Cardiac muscle cell (in vitro differentiated cells and primary cell): Measurements from ENCODE around the gene DNAH3. TPM values are rescaled to one million over a fixed set of nuclear protein-coding genes. Genes with fewer than 3 reads are reported as not detected.
A peak's percentile ranks its signal among the peaks of the same experiment; 100 is the strongest.
"Not testable (repeated sequence)": the region's sequence is repeated elsewhere in the genome, so short reads cannot be mapped to it uniquely, and the experiment has no call there.

Experiments
- DNase-seq, 2 donors: peaks; one replicate each; pipeline versions ENCODE4 v3.0.0 to v3.0.0-alpha.2; 2010 to 2017; ENCODE audit warnings: low read depth in 1 of 2, low spot score in 1 of 2
- H3K27ac ChIP-seq: fragments of 200-600 bp; sonication (generic); 2 replicates; pipeline ENCODE4 v1.5.1; 2016
- H3K27me3 ChIP-seq: fragments of 200-600 bp; sonication (generic); 2 replicates; pipeline ENCODE4 v1.6.0; 2016; ENCODE audit warnings: control low read depth
- H3K36me3 ChIP-seq: fragments of 200-600 bp; sonication (generic); 2 replicates; pipeline ENCODE4 v1.5.1; 2016; ENCODE audit warnings: control low read depth
- H3K4me1 ChIP-seq: fragments of 200-600 bp; sonication (generic); 2 replicates; pipeline ENCODE4 v1.8.1; 2017; ENCODE audit warnings: low read depth, mild to moderate bottlenecking, mixed run types
- H3K4me3 ChIP-seq: fragments of 200-600 bp; sonication (generic); 2 replicates; pipeline ENCODE4 v1.5.1; 2016; ENCODE audit warnings: mild to moderate bottlenecking
- H3K9me3 ChIP-seq: fragments of 200-600 bp; sonication (generic); 2 replicates; pipeline ENCODE4 v1.5.1; 2017; ENCODE audit warnings: low read depth, mild to moderate bottlenecking, control low read depth
- polyA plus RNA-seq: library from polyadenylated mRNA; unstranded; fragments of >200 nt; fragmentation: Nextera tagmentation; extraction: Ambion mirVana; gene quantifications from 2 replicates; pipeline ENCODE4 v1.2.1, GENCODE V29; 2016
- total RNA-seq: library from RNA; depleted of rRNA; stranded (reverse); fragments of >200 nt; gene quantifications from 2 replicates; pipeline ENCODE4 v1.2.3, GENCODE V29; 2016
- TF ChIP-seq, protein P1 (sequence below): IDR thresholded peaks from 2 replicates; pipeline ENCODE4 v1.5.1; 2012; ENCODE audit warnings: low read depth, mild to moderate bottlenecking, low read length

DNAH3 gene
- total and polyA plus RNA-seq, 2 experiments from 2014 or later, result 0.39 TPM; not detected in 1

DNA sequence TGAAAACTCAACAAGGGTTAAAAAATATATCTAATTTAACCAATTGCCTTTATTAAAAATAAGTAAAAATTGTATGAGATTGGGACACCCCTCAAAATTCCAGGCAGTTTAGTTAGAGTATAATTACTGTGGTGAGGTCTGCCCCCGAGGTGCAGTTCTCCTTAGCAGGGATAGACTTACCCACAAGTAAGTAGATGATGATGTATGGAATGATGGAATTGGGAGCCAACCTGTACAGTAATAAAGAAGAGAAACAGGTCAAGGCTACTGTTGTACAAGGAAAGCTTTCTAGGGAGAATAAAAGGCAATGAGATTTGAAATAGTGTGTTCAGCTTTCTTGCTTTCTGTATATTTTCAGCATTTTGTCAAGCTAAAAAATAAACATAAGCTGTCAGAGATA is 9.6 kb upstream of the DNAH3 start:
- peaks cover 4% of the 10 kb centered on the region for H3K4me1 ChIP-seq
- H3K27me3 ChIP-seq, result no peaks in the 10 kb centered on the region
- no peak overlapping the region for H3K27ac ChIP-seq
- no peak for DNase-seq
- no peaks in the 10 kb centered on the region for H3K9me3 ChIP-seq
- TF ChIP-seq, protein P1, sequence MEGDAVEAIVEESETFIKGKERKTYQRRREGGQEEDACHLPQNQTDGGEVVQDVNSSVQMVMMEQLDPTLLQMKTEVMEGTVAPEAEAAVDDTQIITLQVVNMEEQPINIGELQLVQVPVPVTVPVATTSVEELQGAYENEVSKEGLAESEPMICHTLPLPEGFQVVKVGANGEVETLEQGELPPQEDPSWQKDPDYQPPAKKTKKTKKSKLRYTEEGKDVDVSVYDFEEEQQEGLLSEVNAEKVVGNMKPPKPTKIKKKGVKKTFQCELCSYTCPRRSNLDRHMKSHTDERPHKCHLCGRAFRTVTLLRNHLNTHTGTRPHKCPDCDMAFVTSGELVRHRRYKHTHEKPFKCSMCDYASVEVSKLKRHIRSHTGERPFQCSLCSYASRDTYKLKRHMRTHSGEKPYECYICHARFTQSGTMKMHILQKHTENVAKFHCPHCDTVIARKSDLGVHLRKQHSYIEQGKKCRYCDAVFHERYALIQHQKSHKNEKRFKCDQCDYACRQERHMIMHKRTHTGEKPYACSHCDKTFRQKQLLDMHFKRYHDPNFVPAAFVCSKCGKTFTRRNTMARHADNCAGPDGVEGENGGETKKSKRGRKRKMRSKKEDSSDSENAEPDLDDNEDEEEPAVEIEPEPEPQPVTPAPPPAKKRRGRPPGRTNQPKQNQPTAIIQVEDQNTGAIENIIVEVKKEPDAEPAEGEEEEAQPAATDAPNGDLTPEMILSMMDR, result no peak
- H3K4me3 ChIP-seq, result no peak overlapping the region
- no peaks in the 10 kb centered on the region for H3K36me3 ChIP-seq

DNA sequence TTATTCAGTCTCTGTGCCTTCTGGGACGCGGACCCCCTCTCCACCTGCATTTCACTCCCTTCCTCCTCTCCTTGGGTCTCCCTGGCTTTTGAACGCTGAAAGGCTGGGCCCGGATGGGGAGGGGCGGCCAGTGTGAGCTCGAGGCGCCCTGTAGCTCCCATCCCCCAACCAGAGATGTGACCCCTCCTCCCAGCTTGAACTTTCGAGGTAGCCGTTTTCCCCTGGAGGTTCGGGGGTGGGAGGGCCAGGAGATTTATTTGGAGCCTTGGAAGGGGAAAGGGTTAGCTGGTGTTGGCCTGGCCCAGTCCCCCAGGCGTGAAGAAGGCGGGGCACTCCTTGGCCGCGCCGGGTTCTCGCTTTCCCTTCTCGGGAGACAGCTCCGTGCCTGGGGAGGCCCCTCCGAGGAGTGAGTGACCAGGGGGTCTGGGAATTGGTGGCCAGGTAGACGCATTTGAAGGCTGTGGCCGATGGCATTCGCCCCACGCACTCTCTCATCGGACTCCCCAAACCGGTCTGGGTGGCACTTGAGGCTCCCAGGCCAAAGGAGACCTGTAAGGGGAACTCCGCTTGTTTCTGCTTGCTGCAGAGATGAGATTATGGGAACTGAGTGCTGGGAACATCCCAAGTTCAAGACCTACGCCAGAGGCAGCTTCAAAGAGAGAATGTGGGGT is 8.8 kb upstream of the DNAH3 start:
- Histone ChIP-seq H3K27me3 (no peaks in the 10 kb centered on the region), H3K4me3 (peak overlapping the region; percentile 70), H3K4me1 (peaks cover 4% of the 10 kb centered on the region), H3K9me3 (no peaks in the 10 kb centered on the region), H3K36me3 (no peaks in the 10 kb centered on the region), H3K27ac (no peak overlapping the region)
- TF ChIP-seq, protein P1, result no peak
- DNase-seq, result peak in 1 of 2 donors; percentile 54

DNA sequence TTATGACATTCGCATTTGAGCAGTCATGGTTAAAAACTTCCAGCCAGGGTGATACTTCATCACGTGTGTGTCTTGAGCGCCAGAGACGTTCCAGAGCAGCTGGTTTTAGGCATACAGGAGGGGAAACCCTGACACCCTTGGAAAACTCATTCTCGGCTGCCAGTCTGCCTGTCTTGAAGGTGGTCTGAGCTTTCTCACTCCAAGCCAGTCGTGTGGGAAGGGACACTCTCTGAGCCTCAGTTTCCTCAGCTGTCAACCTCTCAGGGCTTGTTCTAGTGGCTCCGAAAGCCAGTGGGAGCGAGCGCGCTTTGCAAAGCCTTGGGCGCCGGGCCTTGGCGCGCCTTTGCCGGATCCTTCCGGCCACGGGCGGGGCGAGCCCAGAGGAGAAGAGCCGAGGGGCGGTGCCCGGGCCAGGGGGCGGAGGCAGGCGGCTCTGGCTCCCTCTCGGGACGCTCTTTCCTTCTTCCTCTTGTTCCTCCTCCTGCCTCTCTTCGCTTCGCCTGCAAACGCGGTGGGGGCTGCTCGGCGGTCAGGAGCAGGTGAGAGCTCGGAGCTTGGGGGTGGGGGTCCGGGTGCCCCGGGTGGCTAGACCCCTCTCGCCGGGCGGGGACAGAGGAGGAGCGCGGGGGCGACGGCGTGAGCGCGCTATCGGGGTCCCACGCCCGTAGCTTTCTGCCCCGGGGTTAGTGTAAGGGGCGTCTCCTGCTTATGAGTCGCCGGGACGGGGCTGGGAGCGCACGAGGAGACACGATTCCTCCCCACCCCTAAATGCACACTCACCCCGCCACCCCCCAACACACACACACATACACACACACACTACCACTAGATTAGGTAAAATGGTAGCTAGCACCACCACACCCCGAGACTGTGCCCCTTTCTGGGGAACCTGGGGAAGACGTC is 7.8 kb upstream of the DNAH3 start, which contains the start of gene LDAF1:
Gene LDAF1, plus strand, starts transcription at position 467 of the 903 bp plus-strand sequence. CDS start 2,509 bp downstream, outside the sequence.
- H3K4me1 ChIP-seq, result peaks cover 4% of the 10 kb centered on the region
- H3K36me3 ChIP-seq, result no peaks in the 10 kb centered on the region
- no peaks in the 10 kb centered on the region for H3K9me3 ChIP-seq
- peak within 1 kb of the TSS; percentile 70 for H3K4me3 ChIP-seq
- TF ChIP-seq, protein P1, result no peak
- DNase-seq, result peak; percentile 83 to 90
- H3K27me3 ChIP-seq, result no peaks in the 10 kb centered on the region
- H3K27ac ChIP-seq, result no peak within 1 kb of the TSS

DNA sequence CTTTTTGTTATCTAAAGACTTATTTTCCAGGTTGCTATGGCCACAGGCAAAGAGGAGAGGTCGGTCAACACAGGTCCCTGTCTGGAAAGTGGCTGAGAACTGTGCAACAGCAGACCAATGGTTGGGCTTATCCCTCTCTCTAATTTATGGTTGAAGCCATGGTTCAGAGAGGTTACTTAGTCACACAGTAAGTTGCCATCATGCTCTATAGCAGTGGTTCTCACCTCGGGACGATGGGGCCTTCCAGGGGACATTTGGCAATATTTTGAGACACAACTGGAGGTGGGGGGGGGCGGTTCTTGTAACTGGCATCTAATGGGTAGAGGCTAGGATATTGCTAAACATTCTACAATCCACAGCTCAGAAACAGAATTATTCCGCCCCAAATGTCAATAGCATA is 7.0 kb upstream of the DNAH3 start:
- DNase-seq, result no peak
- Histone ChIP-seq H3K4me1 (peaks cover 4% of the 10 kb centered on the region), H3K27me3 (no peaks in the 10 kb centered on the region), H3K4me3 (no peak overlapping the region), H3K9me3 (no peaks in the 10 kb centered on the region), H3K27ac (no peak overlapping the region), H3K36me3 (no peaks in the 10 kb centered on the region)
- TF ChIP-seq, protein P1, result no peak

DNA sequence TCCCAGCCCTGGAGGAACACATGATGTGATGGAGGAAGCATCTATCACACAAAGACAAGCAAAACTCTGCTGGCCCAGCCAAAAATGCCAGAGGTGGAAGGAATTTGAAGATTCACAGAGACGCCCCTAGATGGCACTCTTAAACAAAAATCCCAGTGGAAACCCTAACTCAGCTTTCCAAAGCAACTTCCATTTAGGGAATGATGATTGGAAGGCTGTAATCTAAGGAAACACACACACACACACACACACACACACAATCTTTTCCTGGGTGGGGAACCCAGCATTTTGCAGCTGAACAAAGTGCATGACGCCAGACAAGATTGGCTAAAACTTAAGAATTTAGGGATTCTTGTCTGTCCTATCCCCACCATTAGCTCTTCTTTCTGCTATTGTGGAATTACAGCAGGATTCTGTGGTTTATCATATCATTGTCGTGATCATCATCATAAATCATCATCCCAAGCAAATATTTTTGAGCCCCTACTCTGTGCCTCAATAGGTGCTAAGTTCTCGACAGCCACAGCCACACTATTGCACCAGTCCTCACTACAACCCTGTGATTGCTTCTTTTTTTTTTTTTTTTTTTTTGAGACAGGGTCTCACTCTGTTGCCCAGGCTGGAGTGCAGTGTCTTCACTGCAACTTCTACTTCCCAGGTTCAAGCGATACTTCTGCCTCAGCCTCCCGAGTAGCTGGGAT is 6.3 kb upstream of the DNAH3 start:
- TF ChIP-seq, protein P1, result peak; percentile 69
- Histone ChIP-seq H3K27me3 (no peaks in the 10 kb centered on the region), H3K9me3 (no peaks in the 10 kb centered on the region), H3K4me1 (peaks cover 4% of the 10 kb centered on the region), H3K4me3 (no peak overlapping the region), H3K27ac (no peak overlapping the region), H3K36me3 (no peaks in the 10 kb centered on the region)
- peak; percentile 74 to 86 for DNase-seq

DNA sequence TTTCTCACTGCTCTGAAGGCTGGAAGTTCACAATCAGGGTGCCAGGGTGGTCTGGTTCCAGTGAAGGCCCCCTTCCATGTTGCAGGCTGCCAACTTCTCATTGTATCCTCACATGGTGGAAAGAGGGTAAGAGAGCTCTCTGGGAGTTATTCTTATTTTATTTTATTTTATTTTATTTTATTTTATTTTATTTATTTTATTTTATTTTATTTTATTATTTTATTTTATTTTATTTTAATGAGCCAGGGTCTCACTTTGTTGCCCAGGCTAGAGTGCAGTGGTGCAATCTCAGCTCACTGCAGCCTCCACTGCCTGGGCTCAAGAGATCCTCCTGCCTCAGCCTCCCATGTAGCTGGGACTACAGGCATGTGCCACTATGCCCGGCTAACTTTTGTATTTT is 5.4 kb upstream of the DNAH3 start:
- not testable (repeated sequence) for H3K9me3 ChIP-seq, H3K36me3 ChIP-seq, H3K27me3 ChIP-seq, H3K4me1 ChIP-seq, H3K4me3 ChIP-seq, DNase-seq
- H3K27ac ChIP-seq, result peak overlapping the region; percentile 5

DNA sequence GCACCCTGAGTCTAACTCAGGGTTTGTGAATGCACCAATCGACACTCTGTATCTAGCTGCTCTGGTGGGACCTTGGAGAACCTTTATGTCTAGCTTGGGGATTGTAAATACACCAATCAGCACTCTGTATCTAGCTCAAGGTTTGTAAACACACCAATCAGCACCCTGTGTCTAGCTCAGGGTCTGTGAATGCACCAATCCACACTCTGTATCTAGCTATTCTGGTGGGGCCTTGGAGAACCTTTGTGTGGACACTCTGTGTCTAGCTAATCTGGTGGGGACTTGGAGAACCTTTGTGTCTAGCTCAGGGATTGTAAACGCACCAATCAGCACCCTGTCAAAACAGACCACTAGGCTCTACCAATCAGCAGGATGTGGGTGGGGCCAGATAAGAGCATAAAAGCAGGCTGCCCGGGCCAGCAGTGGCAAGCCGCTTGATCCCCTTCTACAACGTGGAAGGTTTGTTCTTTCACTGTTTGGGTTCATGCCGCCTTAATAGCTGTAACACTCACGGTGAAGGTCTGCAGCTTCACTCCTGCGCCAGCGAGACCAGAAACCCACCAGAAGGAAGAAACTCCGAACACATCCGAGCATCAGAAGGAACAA is 2.6 kb upstream of the DNAH3 start:
- H3K27me3 ChIP-seq, H3K36me3 ChIP-seq, H3K4me3 ChIP-seq, DNase-seq, H3K4me1 ChIP-seq, H3K9me3 ChIP-seq, H3K27ac ChIP-seq: not testable (repeated sequence)
